ENCODE measurements around the gene MAB21L2. TPM values are rescaled to one million over a fixed set of nuclear protein-coding genes. Genes with fewer than 3 reads are reported as not detected.

MAB21L2 gene
- total and polyA plus RNA-seq, 2 of the 13 experiments (the other 11 are each of a cell fraction or from before 2014, with no cell fraction given), result not detected

DNA sequence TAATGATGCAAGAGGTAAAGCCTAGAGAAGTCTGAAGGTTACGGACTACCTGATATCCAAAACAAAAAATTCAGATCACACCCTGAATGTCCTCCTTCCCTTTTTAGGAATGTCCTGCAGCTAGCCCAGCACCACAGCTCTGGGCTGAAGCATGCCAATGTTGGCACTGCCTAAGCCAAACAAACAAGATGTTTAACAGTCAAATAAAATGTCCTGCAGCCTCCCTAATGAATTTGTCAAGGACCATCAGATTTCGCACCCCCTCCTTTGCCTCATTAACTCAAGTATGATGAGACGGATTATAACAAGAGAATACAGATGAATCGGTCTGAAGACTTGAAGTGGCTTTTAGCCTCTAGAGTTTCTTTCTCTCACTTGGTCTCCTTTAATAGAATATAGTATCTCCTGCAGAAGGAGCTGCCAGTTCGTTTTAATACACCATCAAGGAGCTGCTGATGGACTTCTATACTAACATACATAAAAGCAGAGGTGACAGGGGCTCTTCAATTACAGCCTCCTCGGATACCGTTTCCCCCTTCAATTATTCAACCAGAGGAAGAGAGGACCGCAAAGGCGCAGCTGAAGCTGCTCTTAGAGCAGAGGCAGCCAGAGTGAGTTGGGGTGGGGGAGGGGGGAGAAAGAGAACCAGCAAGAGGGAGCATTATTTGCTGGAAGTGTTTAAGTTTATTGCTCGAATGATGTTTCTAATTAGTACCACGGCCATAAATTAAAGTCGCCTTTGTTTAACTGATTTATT lies 3.0 kb upstream of the MAB21L2 start:
- intact Hi-C loops (cut with micrococcal nuclease; ENCODE audit: unreplicated experiment) (no loop called here), in situ Hi-C loops (cut with HindIII; ENCODE audit: extremely low pct_ligation_motif_present, low pct_unique_long_range_greater_than_20kb) (no loop called here)
- no peaks in the 10 kb centered on the region for H4K20me1 ChIP-seq (ENCODE audit: insufficient read depth, low read length)
- no peaks in the 10 kb centered on the region for H3K9me3 ChIP-seq (ENCODE audit: low read length)
- no TSS peak for BruUV-seq (replicated peaks)
- WGBS (ENCODE audit: low lambda C conversion rate), result 97% methylated on average over 12 of the region's 12 CpGs
- ATAC-seq (no peak), DNase-seq (ENCODE audit: low spot score) (no peak), FAIRE-seq (no peak)
- no peak overlapping the region for H3K9ac ChIP-seq (ENCODE audit: insufficient read depth, low read depth, low read length)
- H3K79me2 ChIP-seq (ENCODE audit: insufficient read depth, low read length), result no peaks in the 10 kb centered on the region
- H3K36me3 ChIP-seq (replicated peaks in 1 of 2; ENCODE audit: control insufficient read depth in 1 of 2, insufficient read depth in 2 of 2, low read length in 2 of 2), result peaks cover 5 to 8% of the 10 kb centered on the region in 2 experiments; a peak in 2 of 5 replicates
- ChIA-PET CTCF (ENCODE audit: low intra/inter-chr PET ratio, low total read pairs) (no interaction called here), POLR2A (no interaction called here)
- no peak overlapping the region for H3K4me2 ChIP-seq (ENCODE audit: low read depth, low read length)
- H3K27ac ChIP-seq (ENCODE audit: extremely low read length, insufficient read depth, low read length), result no peak overlapping the region
- no peak overlapping the region for H2AFZ ChIP-seq (ENCODE audit: low read length)
- H3K4me3 ChIP-seq (replicated peaks in 1 of 3; ENCODE audit: insufficient read depth in 1 of 3, low read depth in 2 of 3, low read length in 3 of 3), result no peak overlapping the region
- no peak for TF ChIP-seq REL (CRISPR knock-in tag; conservative IDR thresholded peaks at IDR 0.05)
- TF ChIP-seq HMG20B (CRISPR knock-in tag; conservative IDR thresholded peaks at IDR 0.05), result no peak
- TF ChIP-seq, protein P1, sequence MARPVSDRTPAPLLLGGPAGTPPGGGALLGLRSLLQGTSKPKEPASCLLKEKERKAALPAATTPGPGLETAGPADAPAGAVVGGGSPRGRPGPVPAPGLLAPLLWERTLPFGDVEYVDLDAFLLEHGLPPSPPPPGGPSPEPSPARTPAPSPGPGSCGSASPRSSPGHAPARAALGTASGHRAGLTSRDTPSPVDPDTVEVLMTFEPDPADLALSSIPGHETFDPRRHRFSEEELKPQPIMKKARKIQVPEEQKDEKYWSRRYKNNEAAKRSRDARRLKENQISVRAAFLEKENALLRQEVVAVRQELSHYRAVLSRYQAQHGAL (CRISPR knock-in tag; IDR thresholded peaks at IDR 0.05; ENCODE audit: not compliant biosample characterization), result no peak
- TF ChIP-seq HDAC2 (CRISPR knock-in tag; IDR thresholded peaks at IDR 0.05), result no peak
- TF ChIP-seq ZNF343 (CRISPR knock-in tag; IDR thresholded peaks at IDR 0.05), result no peak
- no peak for TF ChIP-seq LCORL (IDR thresholded peaks at IDR 0.05)
- no peak for TF ChIP-seq LCORL (CRISPR knock-in tag; IDR thresholded peaks at IDR 0.05)
- TF ChIP-seq, protein P2, sequence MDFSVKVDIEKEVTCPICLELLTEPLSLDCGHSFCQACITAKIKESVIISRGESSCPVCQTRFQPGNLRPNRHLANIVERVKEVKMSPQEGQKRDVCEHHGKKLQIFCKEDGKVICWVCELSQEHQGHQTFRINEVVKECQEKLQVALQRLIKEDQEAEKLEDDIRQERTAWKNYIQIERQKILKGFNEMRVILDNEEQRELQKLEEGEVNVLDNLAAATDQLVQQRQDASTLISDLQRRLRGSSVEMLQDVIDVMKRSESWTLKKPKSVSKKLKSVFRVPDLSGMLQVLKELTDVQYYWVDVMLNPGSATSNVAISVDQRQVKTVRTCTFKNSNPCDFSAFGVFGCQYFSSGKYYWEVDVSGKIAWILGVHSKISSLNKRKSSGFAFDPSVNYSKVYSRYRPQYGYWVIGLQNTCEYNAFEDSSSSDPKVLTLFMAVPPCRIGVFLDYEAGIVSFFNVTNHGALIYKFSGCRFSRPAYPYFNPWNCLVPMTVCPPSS (IDR thresholded peaks at IDR 0.05), result no peak
- TF ChIP-seq SMARCE1 (IDR thresholded peaks at IDR 0.05; ENCODE audit: borderline replicate concordance), result no peak
- TF ChIP-seq FOXC1 (CRISPR knock-in tag; IDR thresholded peaks at IDR 0.05; ENCODE audit: borderline replicate concordance), result no peak
- no peak for TF ChIP-seq ZNF619 (CRISPR knock-in tag; IDR thresholded peaks at IDR 0.05)
- no peak for TF ChIP-seq ZNF383 (CRISPR knock-in tag; IDR thresholded peaks at IDR 0.05; ENCODE audit: borderline replicate concordance)
- no peak for TF ChIP-seq PITX1 (CRISPR knock-in tag; IDR thresholded peaks at IDR 0.05)
- no peak for TF ChIP-seq ZNF530 (CRISPR knock-in tag; IDR thresholded peaks at IDR 0.05; ENCODE audit: low read depth)
- TF ChIP-seq HDAC6 (IDR thresholded peaks at IDR 0.05; ENCODE audit: low read depth, low read length), result no peak
- no peak for TF ChIP-seq SNRNP70 (IDR thresholded peaks at IDR 0.05; ENCODE audit: low read depth, low read length)
- TF ChIP-seq, protein P3, sequence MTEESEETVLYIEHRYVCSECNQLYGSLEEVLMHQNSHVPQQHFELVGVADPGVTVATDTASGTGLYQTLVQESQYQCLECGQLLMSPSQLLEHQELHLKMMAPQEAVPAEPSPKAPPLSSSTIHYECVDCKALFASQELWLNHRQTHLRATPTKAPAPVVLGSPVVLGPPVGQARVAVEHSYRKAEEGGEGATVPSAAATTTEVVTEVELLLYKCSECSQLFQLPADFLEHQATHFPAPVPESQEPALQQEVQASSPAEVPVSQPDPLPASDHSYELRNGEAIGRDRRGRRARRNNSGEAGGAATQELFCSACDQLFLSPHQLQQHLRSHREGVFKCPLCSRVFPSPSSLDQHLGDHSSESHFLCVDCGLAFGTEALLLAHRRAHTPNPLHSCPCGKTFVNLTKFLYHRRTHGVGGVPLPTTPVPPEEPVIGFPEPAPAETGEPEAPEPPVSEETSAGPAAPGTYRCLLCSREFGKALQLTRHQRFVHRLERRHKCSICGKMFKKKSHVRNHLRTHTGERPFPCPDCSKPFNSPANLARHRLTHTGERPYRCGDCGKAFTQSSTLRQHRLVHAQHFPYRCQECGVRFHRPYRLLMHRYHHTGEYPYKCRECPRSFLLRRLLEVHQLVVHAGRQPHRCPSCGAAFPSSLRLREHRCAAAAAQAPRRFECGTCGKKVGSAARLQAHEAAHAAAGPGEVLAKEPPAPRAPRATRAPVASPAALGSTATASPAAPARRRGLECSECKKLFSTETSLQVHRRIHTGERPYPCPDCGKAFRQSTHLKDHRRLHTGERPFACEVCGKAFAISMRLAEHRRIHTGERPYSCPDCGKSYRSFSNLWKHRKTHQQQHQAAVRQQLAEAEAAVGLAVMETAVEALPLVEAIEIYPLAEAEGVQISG (CRISPR knock-in tag; IDR thresholded peaks at IDR 0.05), result no peak
- TF ChIP-seq SUZ12 (IDR thresholded peaks at IDR 0.05; ENCODE audit: low read depth, low read length), result no peak
- no peaks in the 10 kb centered on the region for H3K27me3 ChIP-seq (ENCODE audit: control insufficient read depth in 1 of 2, insufficient read depth in 2 of 2, low read length in 2 of 2)
- H3K4me1 ChIP-seq (ENCODE audit: insufficient read depth, low read length), result no peaks in the 10 kb centered on the region

All from HepG2 (cell line).